Upper lobe of left lung (tissue), 6 donors: ENCODE measurements around the gene BBS9. TPM values are rescaled to one million over a fixed set of nuclear protein-coding genes. Genes with fewer than 3 reads are reported as not detected.
"Not testable (repeated sequence)": the region's sequence is repeated elsewhere in the genome, so short reads cannot be mapped to it uniquely, and the experiment has no call there.

Source experiments
- ATAC-seq, 2 donors: fragments of 200-7000 bp; cut with Tn5 transposase; one replicate each; pipeline ENCODE4 v1.9.1; 2022; ENCODE audit warnings: mild to moderate bottlenecking in 2 of 2, moderate library complexity in 2 of 2; ENCODE audit not compliant: low FRiP score in 2 of 2
- DNase-seq, 2 donors: peaks; one replicate each; pipeline ENCODE4 v3.0.0-alpha.2; 2019 to 2020
- H3K27ac ChIP-seq, 4 donors: fragments of 200-600 bp; sonication (generic); one replicate each; pipeline ENCODE4 v1.5.1; 2016 to 2019
- H3K27me3 ChIP-seq, 4 donors: fragments of 200-600 bp; sonication (generic); one replicate each; pipeline ENCODE4 v1.5.1; 2017 to 2019
- H3K36me3 ChIP-seq, 4 donors: fragments of 200-600 bp; sonication (generic); one replicate each; pipeline ENCODE4 v1.5.1; 2016 to 2019
- H3K4me1 ChIP-seq, 4 donors: fragments of 200-600 bp; sonication (generic); one replicate each; pipeline ENCODE4 v1.5.1; 2018 to 2019
- H3K4me3 ChIP-seq, 4 donors: fragments of 200-600 bp; sonication (generic); one replicate each; pipeline ENCODE4 v1.5.1; 2017 to 2019; ENCODE audit warnings: mild to moderate bottlenecking in 2 of 4, moderate library complexity in 1 of 4
- H3K9me3 ChIP-seq, 4 donors: fragments of 200-600 bp; sonication (generic); one replicate each; pipeline ENCODE4 v1.5.1; 2018 to 2019
- EP300 ChIP-seq, 4 donors: sonication (generic); formaldehyde crosslinking; IDR thresholded peaks; one replicate each; pipeline ENCODE4 v1.5.1; 2017; ENCODE audit warnings: antibody characterized with exemption in 4 of 4, control low read depth in 2 of 4
- POLR2A ChIP-seq, 4 donors: fragments of 450-650 bp; IDR thresholded peaks; one replicate each; pipeline ENCODE4 v1.5.1; 2016 to 2017; ENCODE audit warnings: antibody characterized with exemption in 4 of 4, mild to moderate bottlenecking in 2 of 4
- POLR2AphosphoS5 ChIP-seq, 2 donors: sonication (generic); formaldehyde crosslinking; IDR thresholded peaks; one replicate each; pipeline ENCODE4 v1.5.1; 2017; ENCODE audit warnings: antibody characterized with exemption in 2 of 2
- WGBS, 2 donors: methylation state at CpG; one replicate each; pipeline ENCODE4 v1.1.5; 2017 to 2018; 5-methylcytosine and 5-hydroxymethylcytosine counted together
- total RNA-seq, 6 donors: library from RNA; depleted of rRNA in 4 of 6; stranded (reverse); fragments of >200 nt in 4 of 6; gene quantifications; one replicate each; pipeline versions ENCODE4 v1.1.0 to v1.2.1, GENCODE V29; 2016 to 2021
- TF ChIP-seq, protein P1 (sequence below), 6 experiments: fragments of 450-650 bp in 4 of 6; fragments of 200-600 bp in 2 of 6; sonication (generic) in 2 of 6; IDR thresholded peaks; one replicate each; pipeline ENCODE4 v1.5.1; 2016 to 2019; ENCODE audit warnings: antibody characterized with exemption in 6 of 6
- donor health status: DM: no; HTN: no; CAD: no; lungs with moderate emphysema.
- donor health status: DM: no; HTN: yes; CAD: no; lungs with severe emphysema.

The BBS9 gene
- total RNA-seq, 6 donors from 2014 or later = 14.5 to 72.3 (median 20.6) TPM

DNA sequence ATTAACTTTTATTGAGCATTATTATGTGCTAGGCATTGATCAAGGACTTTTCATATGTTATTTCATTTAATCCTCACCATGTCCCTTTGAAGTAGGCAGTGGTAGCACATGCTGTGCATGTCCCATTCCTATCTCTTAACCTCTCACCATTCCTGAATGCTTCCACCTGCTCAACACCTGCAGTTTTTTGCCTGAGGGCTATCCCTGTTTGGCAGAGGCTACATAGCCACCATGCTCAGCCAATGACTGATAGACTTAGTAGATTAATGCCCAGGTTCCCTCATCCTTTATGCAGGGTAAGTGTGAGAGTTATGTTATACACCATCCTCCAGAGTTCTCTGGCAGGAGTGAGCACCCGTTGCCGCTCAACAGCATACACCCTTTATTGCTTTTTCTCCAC is 387.8 kb downstream of the BBS9 start:
- 95 to 100% methylated on average over 2 of the region's 2 CpGs for WGBS, 2 donors

DNA sequence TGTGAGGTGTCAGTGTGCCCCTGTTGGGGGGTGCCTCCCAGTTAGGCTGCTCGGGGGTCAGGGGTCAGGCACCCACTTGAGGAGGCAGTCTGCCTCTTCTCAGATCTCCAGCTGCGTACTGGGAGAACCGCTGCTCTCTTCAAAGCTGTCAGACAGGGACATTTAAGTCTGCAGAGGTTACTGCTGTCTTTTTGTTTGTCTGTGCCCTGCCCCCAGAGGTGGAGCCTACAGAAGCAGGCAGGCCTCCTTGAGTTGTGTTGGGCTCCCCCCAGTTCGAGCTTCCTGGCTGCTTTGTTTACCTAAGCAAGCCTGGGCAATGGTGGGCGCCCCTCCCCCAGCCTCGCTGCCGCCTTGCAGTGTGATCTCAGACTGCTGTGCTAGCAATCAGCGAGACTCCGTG is 397.6 kb downstream of the BBS9 start:
- not testable (repeated sequence) for H3K9me3 ChIP-seq, H3K36me3 ChIP-seq, DNase-seq, H3K27ac ChIP-seq, ATAC-seq, H3K27me3 ChIP-seq, H3K4me3 ChIP-seq, H3K4me1 ChIP-seq
- 68 to 73% methylated on average over 6 to 9 of the region's 9 CpGs for WGBS, 2 donors

More for the DNA sequence above, 387.8 kb downstream of the BBS9 start:
- H3K9me3 ChIP-seq = no peaks in the 10 kb centered on the region
- no peak overlapping the region for H3K4me3 ChIP-seq
- no peak for ATAC-seq
- DNase-seq = no peak
- no peak for TF ChIP-seq POLR2A (IDR thresholded peaks at IDR 0.05)
- TF ChIP-seq, protein P1, sequence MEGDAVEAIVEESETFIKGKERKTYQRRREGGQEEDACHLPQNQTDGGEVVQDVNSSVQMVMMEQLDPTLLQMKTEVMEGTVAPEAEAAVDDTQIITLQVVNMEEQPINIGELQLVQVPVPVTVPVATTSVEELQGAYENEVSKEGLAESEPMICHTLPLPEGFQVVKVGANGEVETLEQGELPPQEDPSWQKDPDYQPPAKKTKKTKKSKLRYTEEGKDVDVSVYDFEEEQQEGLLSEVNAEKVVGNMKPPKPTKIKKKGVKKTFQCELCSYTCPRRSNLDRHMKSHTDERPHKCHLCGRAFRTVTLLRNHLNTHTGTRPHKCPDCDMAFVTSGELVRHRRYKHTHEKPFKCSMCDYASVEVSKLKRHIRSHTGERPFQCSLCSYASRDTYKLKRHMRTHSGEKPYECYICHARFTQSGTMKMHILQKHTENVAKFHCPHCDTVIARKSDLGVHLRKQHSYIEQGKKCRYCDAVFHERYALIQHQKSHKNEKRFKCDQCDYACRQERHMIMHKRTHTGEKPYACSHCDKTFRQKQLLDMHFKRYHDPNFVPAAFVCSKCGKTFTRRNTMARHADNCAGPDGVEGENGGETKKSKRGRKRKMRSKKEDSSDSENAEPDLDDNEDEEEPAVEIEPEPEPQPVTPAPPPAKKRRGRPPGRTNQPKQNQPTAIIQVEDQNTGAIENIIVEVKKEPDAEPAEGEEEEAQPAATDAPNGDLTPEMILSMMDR (IDR thresholded peaks at IDR 0.05) = no peak
- no peak for TF ChIP-seq POLR2AphosphoS5 (IDR thresholded peaks at IDR 0.05)
- TF ChIP-seq EP300 (IDR thresholded peaks at IDR 0.05) = no peak
- no peaks in the 10 kb centered on the region for H3K36me3 ChIP-seq
- H3K4me1 ChIP-seq = no peaks in the 10 kb centered on the region
- no peak overlapping the region for H3K27ac ChIP-seq
- no peaks in the 10 kb centered on the region for H3K27me3 ChIP-seq

DNA sequence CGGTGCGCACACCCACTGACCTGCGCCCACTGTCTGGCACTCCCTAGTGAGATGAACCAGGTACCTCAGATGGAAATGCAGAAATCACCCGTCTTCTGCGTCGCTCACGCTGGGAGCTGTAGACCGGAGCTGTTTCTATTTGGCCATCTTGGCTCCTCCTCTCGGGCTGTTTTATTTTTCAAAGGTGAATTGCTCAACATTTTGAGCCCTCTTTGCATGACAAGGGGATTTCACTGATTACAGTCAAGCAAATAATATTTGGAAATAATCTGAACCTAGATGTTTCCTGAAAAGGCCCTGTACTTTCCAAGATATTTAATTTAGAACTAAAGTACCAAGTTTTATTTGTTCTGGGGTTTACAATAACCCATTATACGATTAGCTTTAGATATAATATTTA is 398.2 kb downstream of the BBS9 start:
- ATAC-seq, H3K36me3 ChIP-seq, DNase-seq, H3K9me3 ChIP-seq, H3K27ac ChIP-seq, H3K4me3 ChIP-seq, H3K4me1 ChIP-seq, H3K27me3 ChIP-seq: not testable (repeated sequence)
- whole genome bisulfite sequencing, 2 donors = 74 to 79% methylated on average over 7 of the region's 10 CpGs

DNA sequence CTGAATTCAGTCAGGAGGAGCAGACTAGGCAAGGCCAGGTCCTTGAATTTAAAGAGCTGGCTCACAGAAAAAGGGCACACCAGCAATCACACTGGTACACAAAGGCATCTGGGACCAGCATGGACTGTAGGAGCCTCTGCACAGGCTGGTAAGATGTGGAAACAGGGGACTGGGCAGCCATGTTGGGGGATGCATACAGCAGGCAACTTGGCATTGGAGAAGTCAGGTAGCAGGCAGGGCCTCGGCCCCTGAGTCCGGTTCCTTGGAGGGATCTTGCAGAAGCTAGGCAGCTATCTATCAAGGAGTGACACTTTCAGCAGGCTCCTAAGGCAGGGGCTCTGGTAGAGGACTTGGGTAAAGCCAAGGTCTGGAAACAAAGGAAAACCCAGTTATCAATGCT is 399.7 kb downstream of the BBS9 start:
- no peaks in the 10 kb centered on the region for H3K36me3 ChIP-seq
- ATAC-seq = peak in 1 of 2 donors; percentile 46
- no peak overlapping the region for H3K4me3 ChIP-seq
- H3K4me1 ChIP-seq = no peaks in the 10 kb centered on the region
- no peaks in the 10 kb centered on the region for H3K27me3 ChIP-seq
- no peak for DNase-seq
- 95 to 100% methylated on average over 2 of the region's 2 CpGs for WGBS, 2 donors
- TF ChIP-seq POLR2AphosphoS5 (IDR thresholded peaks at IDR 0.05) (no peak), POLR2A (IDR thresholded peaks at IDR 0.05) (no peak), EP300 (IDR thresholded peaks at IDR 0.05) (no peak)
- TF ChIP-seq, protein P1 (IDR thresholded peaks at IDR 0.05) = no peak
- H3K9me3 ChIP-seq = no peaks in the 10 kb centered on the region
- no peak overlapping the region for H3K27ac ChIP-seq

DNA sequence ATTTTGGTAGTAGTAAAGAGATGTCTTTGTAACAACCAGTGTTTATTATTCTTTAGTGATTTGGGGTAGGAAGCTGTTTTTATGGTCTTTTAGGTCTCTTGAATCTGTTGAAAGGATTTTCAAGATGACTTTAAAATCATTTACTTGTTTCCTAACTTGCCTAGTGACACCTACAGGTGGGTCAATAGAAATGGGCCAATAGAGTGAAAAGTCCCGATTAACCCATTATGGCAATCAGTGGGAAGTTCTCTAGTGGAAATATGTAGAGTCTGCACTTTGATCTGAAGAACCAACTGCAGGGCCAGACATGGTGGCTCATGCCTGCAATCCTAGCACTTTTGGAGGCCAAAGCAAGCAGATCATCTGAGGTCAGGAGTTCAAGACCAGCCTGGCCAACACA is 401.3 kb downstream of the BBS9 start:
- Histone ChIP-seq H3K4me3 (no peak overlapping the region), H3K27me3 (no peaks in the 10 kb centered on the region), H3K4me1 (no peaks in the 10 kb centered on the region), H3K9me3 (no peaks in the 10 kb centered on the region), H3K36me3 (no peaks in the 10 kb centered on the region), H3K27ac (no peak overlapping the region)
- TF ChIP-seq POLR2A (IDR thresholded peaks at IDR 0.05) (no peak), EP300 (IDR thresholded peaks at IDR 0.05) (no peak), POLR2AphosphoS5 (IDR thresholded peaks at IDR 0.05) (no peak)
- TF ChIP-seq, protein P1 (IDR thresholded peaks at IDR 0.05) = no peak
- ATAC-seq (no peak), DNase-seq (no peak)
- 81 to 95% methylated on average over 1 of the region's 1 CpG for WGBS, 2 donors

DNA sequence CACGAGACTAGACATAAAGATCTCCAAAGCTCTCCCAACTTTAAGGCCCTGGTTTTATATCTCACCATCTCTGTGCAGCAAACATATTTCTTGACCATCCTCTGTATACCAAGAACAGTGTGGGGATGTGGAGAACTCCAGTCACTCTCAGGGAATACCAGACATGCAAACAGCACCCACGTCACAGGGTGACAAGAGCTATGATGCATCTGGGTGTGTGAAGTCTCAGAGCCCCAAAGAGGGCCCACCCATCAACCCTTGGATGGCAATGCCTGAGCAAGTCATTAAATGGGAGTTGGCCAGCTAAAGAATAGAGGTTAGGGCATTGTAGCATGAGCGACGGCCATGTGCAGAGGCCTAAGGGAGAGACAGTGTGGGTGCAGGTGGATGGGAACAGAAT is 402.5 kb downstream of the BBS9 start:
- DNase-seq = no peak
- Histone ChIP-seq H3K27ac (no peak overlapping the region), H3K36me3 (no peaks in the 10 kb centered on the region), H3K4me3 (no peak overlapping the region), H3K27me3 (no peaks in the 10 kb centered on the region), H3K9me3 (no peaks in the 10 kb centered on the region), H3K4me1 (no peaks in the 10 kb centered on the region)
- WGBS, 2 donors = 95 to 97% methylated on average over 4 of the region's 4 CpGs
- ATAC-seq = no peak
- TF ChIP-seq POLR2A (IDR thresholded peaks at IDR 0.05) (no peak), EP300 (IDR thresholded peaks at IDR 0.05) (no peak), POLR2AphosphoS5 (IDR thresholded peaks at IDR 0.05) (no peak)
- TF ChIP-seq, protein P1 (IDR thresholded peaks at IDR 0.05) = no peak
